Kidney epithelial cell (primary cell): ENCODE data around the gene BHLHE41. TPM values are rescaled to one million over a fixed set of nuclear protein-coding genes. Genes with fewer than 3 reads are reported as not detected.

Source experiments
- DNase-seq: peaks from one replicate; pipeline ENCODE4 v3.0.0-alpha.2; 2010; ENCODE audit warnings: low read depth
- H3K27me3 ChIP-seq: 2 replicates; pipeline ENCODE4 v1.6.0; 2011; ENCODE audit warnings: low read length; ENCODE audit not compliant: control insufficient read depth, insufficient read depth
- H3K36me3 ChIP-seq: 2 replicates; pipeline ENCODE4 v1.5.1; 2011; ENCODE audit warnings: low read length; ENCODE audit not compliant: control insufficient read depth, insufficient read depth
- H3K4me3 ChIP-seq: 2 replicates; pipeline ENCODE4 v1.5.1; 2011; ENCODE audit warnings: low read depth, mild to moderate bottlenecking, control low read depth, low read length
- CTCF ChIP-seq: IDR thresholded peaks from 2 replicates; pipeline ENCODE4 v1.5.1; 2011; ENCODE audit warnings: mild to moderate bottlenecking, moderate library complexity, low read length, control low read depth, inconsistent platforms; ENCODE audit not compliant: insufficient read depth, poor library complexity, severe bottlenecking
- total RNA-seq: library from RNA; depleted of rRNA; stranded (reverse); fragments of >200 nt; gene quantifications from 2 replicates; pipeline ENCODE4 v1.2.3, GENCODE V29; 2015

BHLHE41 gene
- total RNA-seq, 1 donor from 2014 or later: 1.6 TPM

- no peak for TF ChIP-seq CTCF
- no peak for DNase-seq
These were observed 15.9 kb downstream of the BHLHE41 start for GRCh38 chr12:26108915-26109314.

GRCh38 chr12:26106347-26106746 lies 18.5 kb downstream of the BHLHE41 start:
- no peaks in the 10 kb centered on the region for H3K36me3 ChIP-seq
- no peaks in the 10 kb centered on the region for H3K27me3 ChIP-seq

More at GRCh38 chr12:26108915-26109314, 15.9 kb downstream of the BHLHE41 start:
- Histone ChIP-seq H3K4me3 (no peak overlapping the region), H3K36me3 (no peaks in the 10 kb centered on the region), H3K27me3 (no peaks in the 10 kb centered on the region)

GRCh38 chr12:26102953-26103352 lies 21.9 kb downstream of the BHLHE41 start:
- no peak overlapping the region for H3K4me3 ChIP-seq
- DNase-seq: no peak
- H3K27me3 ChIP-seq: no peaks in the 10 kb centered on the region
- TF ChIP-seq CTCF: no peak
- H3K36me3 ChIP-seq: no peaks in the 10 kb centered on the region

More at GRCh38 chr12:26106347-26106746, 18.5 kb downstream of the BHLHE41 start:
- no peak for DNase-seq
- no peak overlapping the region for H3K4me3 ChIP-seq
- no peak for TF ChIP-seq CTCF

- no peak for DNase-seq
- no peak overlapping the region for H3K4me3 ChIP-seq
- no peaks in the 10 kb centered on the region for H3K36me3 ChIP-seq
- H3K27me3 ChIP-seq: no peaks in the 10 kb centered on the region
- TF ChIP-seq CTCF: no peak
These were observed 23.1 kb downstream of the BHLHE41 start for GRCh38 chr12:26101763-26102162.

DNA sequence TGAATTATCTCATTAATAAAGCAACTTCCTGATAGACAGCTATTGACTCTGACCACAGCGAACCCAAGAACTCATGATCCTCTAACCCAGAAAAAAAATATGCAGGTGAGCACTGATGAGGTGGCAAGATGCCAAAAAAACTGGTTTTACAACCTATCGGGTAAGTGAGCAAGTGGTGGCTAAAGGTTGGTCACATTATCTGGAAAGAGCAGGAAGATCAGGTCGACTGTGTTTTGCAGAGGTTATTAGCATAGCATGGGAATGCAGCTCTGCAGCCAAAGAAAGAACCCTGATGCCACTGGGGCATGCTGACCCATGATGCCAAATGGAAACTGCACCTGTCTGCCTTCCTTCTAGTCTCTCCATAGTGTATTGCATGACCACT lies 23.5 kb downstream of the BHLHE41 start:
- Histone ChIP-seq H3K27me3 (no peaks in the 10 kb centered on the region), H3K4me3 (no peak overlapping the region), H3K36me3 (no peaks in the 10 kb centered on the region)
- TF ChIP-seq CTCF: no peak
- DNase-seq: no peak

DNA sequence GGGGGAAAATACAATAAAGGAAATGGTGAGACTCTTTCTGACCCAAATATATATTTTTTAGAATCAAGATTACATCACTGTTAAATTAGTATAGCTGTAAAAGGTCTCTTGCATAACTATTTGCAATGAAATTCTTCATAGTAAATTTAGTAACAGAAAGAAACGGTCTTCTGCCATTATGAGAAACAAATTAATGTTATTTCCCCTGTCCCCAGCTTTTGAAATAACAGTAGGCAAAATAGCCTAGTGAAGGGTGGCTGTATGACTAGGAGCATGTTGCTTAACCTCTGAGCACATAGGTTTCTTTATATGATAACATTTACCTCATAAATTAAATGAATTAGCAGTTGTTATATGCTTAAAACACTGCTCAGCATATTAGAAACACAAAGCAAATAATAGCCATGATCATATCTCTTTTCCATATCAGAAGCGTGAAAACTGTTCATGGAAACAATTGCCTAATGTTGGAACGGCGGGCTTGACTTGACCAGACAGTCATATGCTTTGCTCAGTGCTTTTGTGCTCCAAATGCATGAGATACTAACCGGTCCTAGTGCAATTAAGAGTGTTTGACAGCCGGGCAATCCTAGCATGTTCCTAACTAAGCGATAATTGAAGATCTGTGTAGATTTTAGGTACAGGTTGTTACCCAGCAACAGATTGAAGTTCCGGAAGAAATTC lies 24.0 kb downstream of the BHLHE41 start:
- TF ChIP-seq CTCF: no peak
- H3K4me3 ChIP-seq: no peak overlapping the region
- no peaks in the 10 kb centered on the region for H3K36me3 ChIP-seq
- no peaks in the 10 kb centered on the region for H3K27me3 ChIP-seq
- DNase-seq: no peak
